K562 (cell line): ENCODE data around the gene SRBD1. TPM values are rescaled to one million over a fixed set of nuclear protein-coding genes. Genes with fewer than 3 reads are reported as not detected.

Source experiments
- ATAC-seq: fragments of 200-7000 bp; cut with Tn5 transposase; 3 replicates; pipeline ENCODE4 v1.9.1; 2020; ENCODE audit warnings: moderate library complexity
- BruUV-seq: library from RNA; stranded (reverse); fragments of 400-500 nt; replicated peaks from 2 replicates; lab custom pipeline; 2021; lab: Mats Ljungman, UMichigan
- CTCF ChIA-PET: fragments of 300-600 bp; formaldehyde crosslinking; extraction: SDS; loops from one replicate; lab custom pipeline; 2021; ENCODE audit warnings: low intra/inter-chr PET ratio; lab: Yijun Ruan, JAX
- POLR2A ChIA-PET: fragments of 300-600, 350-650 bp; sonication (Branson Sonifier 250); formaldehyde crosslinking; extraction: SDS; loops from one replicate; lab custom pipeline; 2021; ENCODE audit warnings: antibody characterized with exemption, inconsistent platforms; lab: Yijun Ruan, JAX
- DNase-seq, 4 experiments: peaks; one replicate each; pipeline versions ENCODE4 v3.0.0 to v3.0.0-alpha.2; 2011 to 2018; ENCODE audit warnings: low spot score in 3 of 4, mixed read lengths in 3 of 4; ENCODE audit errors: extremely low read depth in 1 of 4
- FAIRE-seq: peaks from 2 replicates; lab custom pipeline; 2011; peaks lifted over from hg19 to GRCh38; lab: Jason Lieb, UNC
- H2AFZ ChIP-seq: 2 replicates; pipeline ENCODE4 v1.6.0; 2011; ENCODE audit warnings: low read depth, low read length, control low read depth, inconsistent platforms
- H3K27ac ChIP-seq: fragments of 200-600 bp; 3 replicates; pipeline ENCODE4 v1.8.0; 2011; ENCODE audit warnings: low read depth, mild to moderate bottlenecking, control low read depth, inconsistent platforms, low read length, moderate library complexity, mixed read lengths; ENCODE audit errors: extremely low read depth
- H3K27me3 ChIP-seq, 2 experiments: fragments of 300-600 bp in 1 of 2; 2 replicates in 1 of 2; 3 replicates in 1 of 2; pipeline versions ENCODE4 v1.6.0 to v1.8.0; 2011; ENCODE audit warnings: inconsistent platforms in 2 of 2, low read length in 2 of 2, mild to moderate bottlenecking in 1 of 2, mixed read lengths in 1 of 2, moderate library complexity in 1 of 2; ENCODE audit not compliant: control insufficient read depth in 2 of 2, insufficient read depth in 2 of 2
- H3K36me3 ChIP-seq: fragments of 300-600 bp; 3 replicates; pipeline ENCODE4 v1.8.0; 2011; ENCODE audit warnings: mild to moderate bottlenecking, low read length, inconsistent platforms; ENCODE audit not compliant: control insufficient read depth, insufficient read depth
- H3K4me1 ChIP-seq, 2 experiments: fragments of 200-600 bp in 1 of 2; replicated peaks in 1 of 2; 2 replicates in 1 of 2; 3 replicates in 1 of 2; pipeline versions ENCODE4 v1.5.1 to v1.8.0; 2011; ENCODE audit warnings: inconsistent platforms in 2 of 2, low read length in 2 of 2, mild to moderate bottlenecking in 1 of 2, mixed read lengths in 1 of 2, moderate library complexity in 1 of 2; ENCODE audit not compliant: control insufficient read depth in 2 of 2, insufficient read depth in 2 of 2
- H3K4me2 ChIP-seq: 2 replicates; pipeline ENCODE4 v1.6.1; 2011; ENCODE audit warnings: low read length, control low read depth, inconsistent platforms, mixed read lengths; ENCODE audit not compliant: insufficient read depth
- H3K4me3 ChIP-seq: fragments of 200-600 bp; sonication (generic), shearing (Covaris generic); 2 replicates; pipeline ENCODE4 v1.5.1; 2016; ENCODE audit warnings: control low read depth, inconsistent platforms
- H3K79me2 ChIP-seq: fragments of 200-600 bp; 3 replicates; pipeline ENCODE4 v1.8.0; 2011; ENCODE audit warnings: low read length, inconsistent platforms; ENCODE audit not compliant: control insufficient read depth, insufficient read depth
- H3K9ac ChIP-seq, 2 experiments: 2 replicates each; pipeline versions ENCODE4 v1.6.0 to v1.6.1; 2011; ENCODE audit warnings: low read depth in 2 of 2, low read length in 2 of 2, control low read depth in 1 of 2, inconsistent platforms in 1 of 2, mild to moderate bottlenecking in 1 of 2, mixed read lengths in 1 of 2; ENCODE audit not compliant: insufficient read depth in 1 of 2
- H3K9me1 ChIP-seq: one replicate; pipeline ENCODE4 v1.6.0; 2011; ENCODE audit warnings: inconsistent platforms, mild to moderate bottlenecking, low read length, moderate library complexity; ENCODE audit not compliant: control insufficient read depth, insufficient read depth
- H3K9me3 ChIP-seq: replicated peaks from 2 replicates; pipeline ENCODE4 v1.5.1; 2011; ENCODE audit warnings: low read depth, low read length, inconsistent platforms; ENCODE audit not compliant: control insufficient read depth, insufficient read depth
- H4K20me1 ChIP-seq: replicated peaks from 2 replicates; pipeline ENCODE4 v1.6.1; 2011; ENCODE audit warnings: low read length, inconsistent platforms, mixed read lengths; ENCODE audit not compliant: control insufficient read depth, insufficient read depth
- DLX4 ChIP-seq: fragments of 250-450 bp; sonication (Bioruptor Pico); IDR thresholded peaks from 2 replicates; pipeline ENCODE4 v1.6.1; 2021; ENCODE audit warnings: mild to moderate bottlenecking
- HMG20A ChIP-seq: fragments of 450-650 bp; formaldehyde crosslinking; conservative IDR thresholded peaks from 2 replicates; pipeline ENCODE4 v1.4.0; 2020; ENCODE audit warnings: mild to moderate bottlenecking, mixed read lengths
- HNRNPH1 ChIP-seq: fragments of 200-400 bp; formaldehyde crosslinking; optimal IDR thresholded peaks from 2 replicates; pipeline ENCODE3; 2017; ENCODE audit warnings: low read depth, mild to moderate bottlenecking, low read length, moderate library complexity
- KHSRP ChIP-seq: fragments of 450-650 bp; IDR thresholded peaks from 2 replicates; pipeline ENCODE4 v1.6.1; 2017
- SMARCA4 ChIP-seq: fragments of 450-650 bp; IDR thresholded peaks from 2 replicates; pipeline ENCODE4 v1.6.1; 2016
- ZNF217 ChIP-seq: sonication (generic); formaldehyde crosslinking; IDR thresholded peaks from 2 replicates; pipeline ENCODE4 v1.8.0; 2022; ENCODE audit warnings: mild to moderate bottlenecking, missing genetic modification reagents
- ZNF589 ChIP-seq: fragments of 200-800 bp; sonication (Bioruptor generic); IDR thresholded peaks from 2 replicates; pipeline ENCODE4 v1.6.1; 2016; ENCODE audit warnings: low read depth, missing genetic modification characterization, missing compliant biosample characterization
- WGBS: fragments of 100-300 bp; shearing (Covaris generic); methylation state at CpG from one replicate; pipeline ENCODE4 v1.1.6; 2016; ENCODE audit warnings: low coverage, mixed read lengths; ENCODE audit not compliant: insufficient coverage; ENCODE audit errors: missing lambda C conversion rate; 5-methylcytosine and 5-hydroxymethylcytosine counted together
- in situ Hi-C: fragments of 300-500 bp; cut with MboI; formaldehyde crosslinking; loops from 4 replicates; pipeline ENCODE4 v1.15.0; 2018; ENCODE audit warnings: inconsistent platforms, mixed read lengths
- intact Hi-C: fragments of 100-400 bp; cut with micrococcal nuclease; formaldehyde crosslinking; loops from 2 replicates; pipeline ENCODE4 v1.14.2; 2022
- polyA plus RNA-seq, 8 experiments: library from polyadenylated mRNA; depleted of rRNA in 4 of 8; stranded (reverse) in 5 of 8; unstranded in 3 of 8; fragments of >200 nt; fragmentation: Nextera tagmentation in 2 of 8; fragmentation: Illumina TruSeq in 1 of 8; extraction: Ambion mirVana in 2 of 8; extraction: Trizol in 1 of 8; gene quantifications; 2 replicates each; pipeline versions ENCODE4 v1.2.1 to v1.2.3, GENCODE V29; 2011 to 2014; ENCODE audit warnings: inconsistent platforms in 1 of 8, missing spikeins in 1 of 8
- total RNA-seq, 7 experiments: library from RNA; depleted of rRNA in 6 of 7; stranded (reverse); fragments of >200 nt in 6 of 7; fragmentation: Illumina TruSeq in 2 of 7; extraction: Trizol in 2 of 7; gene quantifications; 2 replicates each; pipeline versions ENCODE4 v1.2.1 to v1.2.3, GENCODE V29; 2011 to 2021; ENCODE audit warnings: low replicate concordance in 1 of 7
- TF ChIP-seq, protein P1 (sequence below), 2 experiments: fragments of 450-650 bp in 1 of 2; IDR thresholded peaks; 2 replicates each; pipeline ENCODE4 v1.6.1; 2011 to 2017; ENCODE audit warnings: low read depth in 2 of 2, antibody characterized with exemption in 1 of 2, borderline replicate concordance in 1 of 2, low read length in 1 of 2, mild to moderate bottlenecking in 1 of 2, mixed read lengths in 1 of 2; ENCODE audit not compliant: control insufficient read depth in 1 of 2
- TF ChIP-seq, protein P2 (sequence below): sonication (generic); formaldehyde crosslinking; IDR thresholded peaks from 2 replicates; pipeline ENCODE4 v1.4.0; 2020; ENCODE audit warnings: mild to moderate bottlenecking, missing genetic modification reagents

SRBD1 gene
- total and polyA plus RNA-seq, 9 of the 15 experiments (the other 6 are each of a cell fraction or from before 2014, with no cell fraction given) = 6.9 to 23.2 (median 14.7) TPM

DNA sequence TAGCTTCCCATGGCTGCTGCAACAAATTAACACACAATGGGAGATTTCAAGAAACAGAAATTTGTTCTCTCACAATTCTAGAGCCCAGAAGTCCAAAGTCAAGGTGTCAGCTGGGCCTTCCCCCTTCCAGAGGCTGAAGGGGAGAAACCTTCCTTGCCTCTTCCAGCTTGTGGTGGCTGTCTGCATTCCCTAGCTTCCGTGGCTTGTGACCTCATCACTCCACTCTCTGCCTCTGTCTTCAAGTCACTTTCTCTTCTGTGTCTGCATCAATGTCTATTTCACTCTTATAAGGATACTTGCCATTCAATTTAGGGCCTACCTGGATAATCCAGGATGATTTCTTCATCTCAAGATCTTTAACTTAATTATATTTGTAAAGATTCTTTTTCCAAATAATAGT lies 16.8 kb upstream of the SRBD1 start:
- no peaks in the 10 kb centered on the region for H3K4me1 ChIP-seq
- H2AFZ ChIP-seq = no peak overlapping the region
- no peaks in the 10 kb centered on the region for H3K36me3 ChIP-seq
- H4K20me1 ChIP-seq = no peaks in the 10 kb centered on the region
- FAIRE-seq (no peak), DNase-seq (no peak), ATAC-seq (no peak)
- H3K27me3 ChIP-seq = peaks cover 5 to 14% of the 10 kb centered on the region in 2 experiments
- H3K4me3 ChIP-seq = no peak overlapping the region
- no peak for TF ChIP-seq HMG20A
- TF ChIP-seq KHSRP = no peak
- TF ChIP-seq, protein P1, sequence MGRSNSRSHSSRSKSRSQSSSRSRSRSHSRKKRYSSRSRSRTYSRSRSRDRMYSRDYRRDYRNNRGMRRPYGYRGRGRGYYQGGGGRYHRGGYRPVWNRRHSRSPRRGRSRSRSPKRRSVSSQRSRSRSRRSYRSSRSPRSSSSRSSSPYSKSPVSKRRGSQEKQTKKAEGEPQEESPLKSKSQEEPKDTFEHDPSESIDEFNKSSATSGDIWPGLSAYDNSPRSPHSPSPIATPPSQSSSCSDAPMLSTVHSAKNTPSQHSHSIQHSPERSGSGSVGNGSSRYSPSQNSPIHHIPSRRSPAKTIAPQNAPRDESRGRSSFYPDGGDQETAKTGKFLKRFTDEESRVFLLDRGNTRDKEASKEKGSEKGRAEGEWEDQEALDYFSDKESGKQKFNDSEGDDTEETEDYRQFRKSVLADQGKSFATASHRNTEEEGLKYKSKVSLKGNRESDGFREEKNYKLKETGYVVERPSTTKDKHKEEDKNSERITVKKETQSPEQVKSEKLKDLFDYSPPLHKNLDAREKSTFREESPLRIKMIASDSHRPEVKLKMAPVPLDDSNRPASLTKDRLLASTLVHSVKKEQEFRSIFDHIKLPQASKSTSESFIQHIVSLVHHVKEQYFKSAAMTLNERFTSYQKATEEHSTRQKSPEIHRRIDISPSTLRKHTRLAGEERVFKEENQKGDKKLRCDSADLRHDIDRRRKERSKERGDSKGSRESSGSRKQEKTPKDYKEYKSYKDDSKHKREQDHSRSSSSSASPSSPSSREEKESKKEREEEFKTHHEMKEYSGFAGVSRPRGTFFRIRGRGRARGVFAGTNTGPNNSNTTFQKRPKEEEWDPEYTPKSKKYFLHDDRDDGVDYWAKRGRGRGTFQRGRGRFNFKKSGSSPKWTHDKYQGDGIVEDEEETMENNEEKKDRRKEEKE (IDR thresholded peaks at IDR 0.05; ENCODE audit: borderline replicate concordance in 1 of 2, control insufficient read depth in 1 of 2, low read depth in 2 of 2, low read length in 1 of 2) = no peak
- no peak for TF ChIP-seq ZNF217 (CRISPR knock-in tag)
- TF ChIP-seq, protein P2, sequence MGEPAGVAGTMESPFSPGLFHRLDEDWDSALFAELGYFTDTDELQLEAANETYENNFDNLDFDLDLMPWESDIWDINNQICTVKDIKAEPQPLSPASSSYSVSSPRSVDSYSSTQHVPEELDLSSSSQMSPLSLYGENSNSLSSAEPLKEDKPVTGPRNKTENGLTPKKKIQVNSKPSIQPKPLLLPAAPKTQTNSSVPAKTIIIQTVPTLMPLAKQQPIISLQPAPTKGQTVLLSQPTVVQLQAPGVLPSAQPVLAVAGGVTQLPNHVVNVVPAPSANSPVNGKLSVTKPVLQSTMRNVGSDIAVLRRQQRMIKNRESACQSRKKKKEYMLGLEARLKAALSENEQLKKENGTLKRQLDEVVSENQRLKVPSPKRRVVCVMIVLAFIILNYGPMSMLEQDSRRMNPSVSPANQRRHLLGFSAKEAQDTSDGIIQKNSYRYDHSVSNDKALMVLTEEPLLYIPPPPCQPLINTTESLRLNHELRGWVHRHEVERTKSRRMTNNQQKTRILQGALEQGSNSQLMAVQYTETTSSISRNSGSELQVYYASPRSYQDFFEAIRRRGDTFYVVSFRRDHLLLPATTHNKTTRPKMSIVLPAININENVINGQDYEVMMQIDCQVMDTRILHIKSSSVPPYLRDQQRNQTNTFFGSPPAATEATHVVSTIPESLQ (CRISPR knock-in tag) = no peak
- no peak for TF ChIP-seq DLX4 (CRISPR knock-in tag)
- no peak for TF ChIP-seq ZNF589 (CRISPR knock-in tag)
- TF ChIP-seq HNRNPH1 = no peak
- TF ChIP-seq SMARCA4 = no peak
- CTCF ChIA-PET = no interaction called here
- no peak overlapping the region for H3K9ac ChIP-seq
- 0% methylated on average over 1 of the region's 1 CpG for WGBS
- no peak overlapping the region for H3K4me2 ChIP-seq
- no peaks in the 10 kb centered on the region for H3K9me3 ChIP-seq
- in situ Hi-C loops = no loop called here
- H3K9me1 ChIP-seq = no peaks in the 10 kb centered on the region
- H3K79me2 ChIP-seq = no peaks in the 10 kb centered on the region
- POLR2A ChIA-PET = interaction anchor here (0.6 to 1.4 kb wide), 5 partner anchors 12 to 152 kb away, joined by 3 to 9 read pairs (median 3); partner anchors contain the start of gene SRBD1
- intact Hi-C loops = no loop called here
- no peak overlapping the region for H3K27ac ChIP-seq
- no TSS peak for BruUV-seq
